Stimulated activated CD4-positive, alpha-beta T cell treated with anti-CD3 and anti-CD28 coated beads, Interleukin-1b, Interleukin-23, amount 100 ng/mL, for 48 hours (primary cell): ENCODE data around the gene NDOR1.

Experiments
- DNase-seq: peaks from one replicate; pipeline ENCODE4 v3.0.0-alpha.2; 2020

Gene NDOR1

DNA sequence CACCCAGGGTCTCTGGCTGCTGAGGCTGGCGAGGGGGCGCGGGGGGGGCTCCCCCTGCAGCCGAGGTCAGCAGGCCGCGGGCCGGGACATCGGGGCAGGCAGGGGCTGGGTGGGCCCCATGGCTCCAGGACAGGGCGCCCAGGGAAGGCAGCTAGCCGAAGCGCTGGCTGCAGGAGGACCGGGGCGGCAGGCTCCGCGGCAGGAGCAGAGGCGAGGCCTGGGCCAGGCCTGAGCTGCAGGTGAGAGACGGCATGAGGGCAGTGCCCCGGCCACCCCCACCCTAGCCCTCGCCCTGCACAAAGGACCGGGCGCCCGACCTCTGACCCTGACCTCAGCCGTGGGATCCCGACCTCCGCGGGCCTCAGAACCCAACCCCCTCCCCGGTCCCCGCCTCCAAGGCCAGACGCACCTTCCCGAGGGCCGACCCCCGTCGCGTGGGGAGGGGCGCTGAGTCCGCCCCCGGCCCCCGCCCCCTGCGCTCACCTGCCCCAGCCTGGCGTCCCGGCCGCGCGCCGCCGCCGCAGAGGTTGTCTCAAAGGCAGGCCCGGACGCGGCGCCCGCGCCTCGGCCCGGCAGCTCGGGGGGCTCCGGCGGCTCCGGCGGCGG, 16.1 kb downstream of the NDOR1 start:
- no peak for DNase-seq

GRCh38 chr9:137222190-137223077, 16.9 kb downstream of the NDOR1 start, which contains the start of gene RNF208:
RNF208 (minus strand) TSS chr9:137222240; CDS start chr9:137221212, 1,028 bp downstream.
- no peak for DNase-seq

- DNase-seq: peak; percentile 99
Measured at GRCh38 chr9:137223078-137223970, 17.8 kb downstream of the NDOR1 start.

DNA sequence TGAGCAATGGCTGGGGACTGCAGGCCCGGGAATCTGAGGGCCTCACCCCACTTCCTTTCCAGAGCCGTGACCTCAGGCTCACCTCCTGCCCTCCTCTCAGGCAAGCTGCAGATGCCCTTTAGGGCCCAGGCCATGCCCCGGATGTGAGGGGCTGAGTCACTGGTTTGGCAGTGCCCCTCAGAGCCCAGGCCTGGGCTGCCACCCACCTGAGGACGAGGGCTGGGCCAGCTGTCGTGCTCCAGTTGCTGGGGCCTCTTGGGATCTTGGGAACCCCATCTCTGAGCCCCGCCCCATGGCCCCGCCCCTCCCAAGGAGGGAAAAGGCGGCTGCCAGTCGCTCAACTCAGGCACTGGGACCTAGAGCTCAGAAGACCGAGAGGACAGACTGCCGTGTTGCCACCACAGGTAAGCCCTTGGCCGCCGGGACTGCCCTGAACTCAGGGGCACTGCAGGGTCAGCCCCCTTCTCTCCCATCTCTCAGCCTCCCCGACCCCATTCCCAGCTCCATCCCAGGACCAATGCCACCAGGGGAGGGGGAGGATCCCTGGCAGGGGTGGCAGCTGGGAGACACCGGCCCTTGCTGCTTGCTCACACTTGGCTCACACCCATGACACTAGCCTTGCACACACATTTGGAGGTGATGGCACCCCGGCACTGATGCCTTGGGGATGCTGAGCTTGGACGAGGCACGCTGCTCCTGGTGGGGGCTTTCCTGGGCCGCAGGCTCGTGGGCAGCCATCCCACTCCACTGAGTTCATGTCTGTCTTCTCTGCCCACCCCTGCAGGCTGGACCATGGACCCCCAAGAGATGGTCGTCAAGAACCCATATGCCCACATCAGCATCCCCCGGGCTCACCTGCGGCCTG, 19.6 kb downstream of the NDOR1 start, which contains the start of gene CYSRT1:
TSS of gene CYSRT1 (plus strand) at position 345 of the 865 bp plus-strand sequence. CDS start at position 793, 448 bp downstream.
- peak; percentile 33 for DNase-seq

DNA sequence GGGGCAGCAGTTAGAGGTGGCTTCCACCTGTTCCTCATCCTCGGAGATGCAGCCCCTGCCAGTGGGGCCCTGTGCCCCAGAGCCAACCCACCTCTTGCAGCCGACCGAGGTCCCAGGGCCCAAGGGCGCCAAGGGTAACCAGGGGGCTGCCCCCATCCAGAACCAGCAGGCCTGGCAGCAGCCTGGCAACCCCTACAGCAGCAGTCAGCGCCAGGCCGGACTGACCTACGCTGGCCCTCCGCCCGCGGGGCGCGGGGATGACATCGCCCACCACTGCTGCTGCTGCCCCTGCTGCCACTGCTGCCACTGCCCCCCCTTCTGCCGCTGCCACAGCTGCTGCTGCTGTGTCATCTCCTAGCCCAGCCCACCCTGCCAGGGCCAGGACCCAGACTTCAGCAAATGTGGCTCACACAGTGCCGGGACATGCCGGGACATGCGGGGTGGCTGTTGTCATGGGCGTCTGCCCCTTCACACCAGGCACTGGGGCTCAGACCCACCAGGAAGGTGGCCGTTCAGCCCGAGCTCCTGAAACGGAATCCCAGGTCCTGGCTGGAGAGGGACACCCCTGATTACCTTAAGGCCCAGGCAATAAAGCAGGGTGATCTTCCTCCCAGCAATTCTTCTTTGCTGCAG, 20.3 kb downstream of the NDOR1 start:
- no peak for DNase-seq

- no peak for DNase-seq
Measured at GRCh38 chr9:137226338-137227053, 21.0 kb downstream of the NDOR1 start.

DNA sequence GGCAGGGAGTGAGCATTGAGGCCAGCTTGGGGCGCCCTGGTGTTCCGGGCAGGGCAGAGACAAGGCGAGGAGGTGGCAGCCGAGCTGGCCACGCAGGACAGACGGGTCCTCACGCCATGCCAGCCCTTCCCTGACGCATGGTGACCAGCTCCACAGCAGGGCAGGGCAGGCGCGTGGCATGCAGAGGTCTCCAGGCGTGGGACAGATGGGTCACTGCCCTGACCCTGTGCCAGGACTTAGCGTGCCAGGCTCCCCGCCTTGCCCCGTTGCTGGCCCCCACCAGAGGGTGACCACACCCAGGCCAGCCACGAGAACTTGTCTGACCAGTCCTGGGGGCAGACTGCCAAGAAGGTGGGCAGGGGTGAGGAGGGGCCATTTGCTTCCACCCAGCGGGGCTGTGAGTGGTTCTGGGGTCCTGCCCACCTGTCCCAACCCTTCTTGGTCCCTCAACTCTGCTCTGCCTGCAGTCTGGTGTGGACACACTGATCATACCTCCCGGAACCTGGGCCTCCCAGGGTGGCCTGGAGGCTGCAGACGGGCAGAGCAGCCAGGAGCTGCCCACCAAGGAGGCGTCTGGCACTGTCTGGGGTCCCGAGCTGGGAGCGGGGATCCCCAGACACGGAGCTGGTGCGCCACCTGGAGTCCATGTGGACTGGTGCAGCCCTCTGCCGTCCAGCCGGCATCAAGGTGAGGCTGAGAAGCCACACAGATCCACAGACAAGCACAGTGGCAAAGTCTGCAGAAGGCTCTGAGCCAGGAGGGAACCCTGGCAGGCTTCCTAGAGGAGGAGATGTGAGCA, 21.8 kb downstream of the NDOR1 start, which contains the start of gene RNF224:
TSS of gene RNF224 (plus strand) at position 449 of the 799 bp plus-strand sequence. CDS start 834 bp downstream, outside the sequence.
- DNase-seq: peak; percentile 83

DNA sequence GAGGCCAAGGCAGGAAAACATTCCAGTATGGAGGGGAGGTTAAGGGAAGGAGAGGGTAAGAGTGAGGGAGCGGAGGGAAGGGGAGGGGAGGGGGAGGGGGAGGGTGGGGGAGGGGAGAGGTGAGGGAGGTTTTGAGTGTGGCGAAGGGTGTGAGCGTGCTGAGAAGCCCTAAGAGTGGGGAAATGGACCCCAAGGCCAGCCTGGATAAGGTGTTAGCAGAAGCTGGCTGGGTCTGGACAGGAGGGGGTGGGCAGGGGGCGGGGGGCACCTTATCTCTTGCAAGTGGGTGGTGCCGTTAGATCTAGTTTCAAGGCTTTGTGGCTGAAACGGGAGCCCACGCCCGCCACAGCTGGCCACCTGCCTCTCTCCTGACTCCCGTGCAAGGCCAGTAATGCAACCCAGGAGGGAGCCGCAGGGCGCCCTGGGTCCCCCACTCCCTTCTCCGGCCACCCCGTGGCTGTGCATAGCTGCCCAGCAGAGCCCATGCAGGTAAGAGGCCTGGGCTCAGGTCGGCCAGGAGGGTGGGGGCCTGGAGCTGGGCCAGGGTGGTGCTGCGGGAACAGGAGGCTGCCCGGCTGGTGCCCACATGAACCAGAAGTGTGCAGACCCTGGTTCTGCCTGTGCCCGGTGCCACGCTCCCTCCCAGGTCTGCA, 22.5 kb downstream of the NDOR1 start:
- DNase-seq: no peak

GRCh38 chr9:137228506-137228967, 23.0 kb downstream of the NDOR1 start:
- no peak for DNase-seq

GRCh38 chr9:137228968-137229896, 23.7 kb downstream of the NDOR1 start:
- no peak for DNase-seq

DNA sequence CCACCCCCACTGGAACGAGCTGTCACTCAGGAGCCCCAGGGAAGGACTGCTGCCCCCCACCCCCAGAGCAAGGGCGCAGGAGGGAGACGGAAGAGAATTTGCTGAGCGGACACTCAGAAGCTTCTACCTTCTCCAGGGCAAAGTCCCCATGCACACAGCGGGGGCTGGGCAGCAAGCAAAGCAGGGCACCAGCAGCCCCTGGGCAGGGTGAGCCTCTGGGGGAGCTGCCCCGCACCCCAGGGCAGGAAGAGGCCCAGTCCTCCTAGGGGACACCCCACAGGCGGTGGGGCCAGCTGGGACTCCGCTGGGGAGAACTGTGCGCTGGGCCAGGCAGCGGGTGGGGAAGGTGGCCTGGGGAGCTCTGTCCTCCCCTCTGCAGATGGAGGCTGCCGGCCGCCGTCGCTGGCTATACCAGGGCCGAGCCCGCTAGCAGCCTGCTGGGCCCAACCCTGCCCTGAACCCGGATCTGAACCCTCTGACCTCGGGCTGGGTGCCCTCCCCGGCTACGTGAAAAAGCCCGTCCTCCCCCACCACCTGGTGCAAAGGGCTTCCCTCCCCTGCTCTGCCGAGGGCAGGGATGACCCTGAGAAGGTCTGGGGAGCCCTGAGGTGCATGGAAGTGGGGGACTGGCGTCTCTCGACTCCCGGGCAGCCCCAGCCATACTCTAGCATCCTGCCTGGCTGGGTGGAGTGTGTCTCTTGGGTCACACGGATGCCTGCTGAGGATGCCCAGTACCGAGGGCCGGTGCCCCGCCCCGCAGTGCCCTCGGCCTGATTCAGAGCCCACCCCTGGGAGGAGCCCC, 24.6 kb downstream of the NDOR1 start:
- no peak for DNase-seq

- DNase-seq: no peak
Measured at GRCh38 chr9:137230705-137231371, 25.3 kb downstream of the NDOR1 start, which contains the start of gene SLC34A3. SLC34A3 (plus strand) TSS chr9:137230901; CDS start chr9:137231703, 802 bp downstream.

DNA sequence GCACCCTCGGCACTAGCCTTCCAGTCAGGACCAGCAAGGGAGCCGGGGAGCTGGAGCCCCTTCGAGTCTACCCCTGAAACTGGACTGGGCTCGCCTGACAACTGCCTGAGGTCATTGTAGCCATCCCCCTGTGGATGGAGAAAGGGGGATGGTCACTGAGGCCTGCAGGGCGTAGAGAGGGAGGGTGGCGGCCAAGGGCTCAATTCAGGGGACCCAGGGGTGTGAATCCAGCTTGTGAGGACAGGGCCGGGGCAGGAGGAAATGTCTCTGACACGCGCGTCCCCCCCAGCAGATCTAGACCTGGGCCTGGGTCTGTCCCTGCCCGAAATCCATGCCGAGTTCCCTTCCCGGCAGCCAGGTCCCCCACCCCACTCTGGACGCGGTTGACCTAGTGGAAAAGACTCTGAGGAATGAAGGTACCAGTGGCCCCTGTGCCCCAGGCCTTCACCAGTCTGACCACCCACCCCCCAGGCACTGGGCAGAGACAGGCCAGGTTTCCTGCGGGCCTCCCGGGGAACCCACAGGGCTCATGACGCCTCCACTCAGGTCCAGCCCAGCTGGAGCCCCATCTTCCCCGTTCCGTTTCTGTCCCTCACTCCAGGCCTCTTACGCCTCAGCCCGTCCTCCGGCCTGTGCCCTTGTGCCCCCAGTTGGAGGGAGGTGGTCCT, 26.0 kb downstream of the NDOR1 start:
- DNase-seq: no peak

GRCh38 chr9:137232101-137232500, 26.6 kb downstream of the NDOR1 start:
- DNase-seq: no peak

DNA sequence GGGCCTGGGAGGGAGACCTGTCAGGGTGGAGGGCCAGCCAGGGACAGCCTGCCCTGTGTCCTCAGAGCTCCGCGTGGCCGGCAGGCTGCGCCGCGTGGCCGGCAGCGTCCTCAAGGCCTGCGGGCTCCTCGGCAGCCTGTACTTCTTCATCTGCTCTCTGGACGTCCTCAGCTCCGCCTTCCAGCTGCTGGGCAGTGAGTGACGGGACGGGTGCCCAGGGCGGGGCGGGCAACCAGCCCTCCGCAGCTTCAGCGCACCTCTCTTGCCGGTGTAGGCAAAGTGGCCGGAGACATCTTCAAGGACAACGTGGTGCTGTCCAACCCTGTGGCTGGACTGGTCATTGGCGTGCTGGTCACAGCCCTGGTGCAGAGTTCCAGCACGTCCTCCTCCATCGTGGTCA, 27.0 kb downstream of the NDOR1 start:
- DNase-seq: no peak
